ENCODE data around the gene TTLL11.

DNA sequence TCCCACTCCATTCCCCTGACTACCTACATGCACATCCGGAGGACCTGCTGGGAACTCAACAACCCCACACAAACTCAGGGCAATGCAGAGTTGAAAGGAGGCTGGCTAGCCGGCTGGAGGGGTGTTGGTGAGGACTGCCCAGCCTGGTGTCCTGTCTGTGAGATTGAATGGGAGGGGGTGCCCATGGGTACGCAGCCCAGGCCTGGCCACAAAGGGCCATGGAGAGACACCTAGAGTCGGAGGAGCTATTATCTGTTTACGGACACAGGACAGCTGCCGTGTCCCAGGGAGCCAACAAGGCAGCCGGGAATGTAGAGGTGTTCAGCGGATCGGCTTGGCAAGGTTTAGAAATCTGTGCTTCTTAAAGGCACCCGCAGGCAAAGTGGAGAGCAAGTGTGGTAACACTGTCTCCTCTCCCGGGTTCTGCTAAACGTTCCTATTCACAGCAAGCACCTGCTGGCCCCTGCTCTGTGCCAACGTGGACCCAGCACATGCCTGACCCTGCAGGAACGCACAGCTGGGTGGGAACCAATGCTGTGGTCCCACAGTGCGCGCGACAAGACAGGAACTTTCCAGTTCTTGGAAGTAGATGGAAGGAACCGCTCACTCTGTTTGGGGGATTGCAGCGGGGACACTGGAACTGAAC lies 275.0 kb downstream of the TTLL11 start:
- TF ChIP-seq EZH2 (IDR thresholded peaks at IDR 0.05; ENCODE audit: low read depth, low read length, severe bottlenecking) (no peak), TCF12 (IDR thresholded peaks at IDR 0.05; ENCODE audit: low read depth, low read length) (no peak), EP300 (IDR thresholded peaks at IDR 0.05; ENCODE audit: borderline replicate concordance in 1 of 2, low read depth in 2 of 2, low read length in 2 of 2) (no peak), SIN3A (conservative IDR thresholded peaks at IDR 0.05 in 1 of 2, IDR thresholded peaks at IDR 0.05 in 1 of 2; ENCODE audit: low read depth in 1 of 2, low read length in 2 of 2) (no peak), CREB1 (IDR thresholded peaks at IDR 0.05) (no peak)

Data from H1 (cell line).